ENCODE results near the gene DPYSL5. TPM values are rescaled to one million over a fixed set of nuclear protein-coding genes. Genes with fewer than 3 reads are reported as not detected.
A peak's percentile ranks its signal among the peaks of the same experiment; 100 is the strongest.

DPYSL5 gene
- total RNA-seq, 1 donor from 2014 or later = 313 TPM

DNA sequence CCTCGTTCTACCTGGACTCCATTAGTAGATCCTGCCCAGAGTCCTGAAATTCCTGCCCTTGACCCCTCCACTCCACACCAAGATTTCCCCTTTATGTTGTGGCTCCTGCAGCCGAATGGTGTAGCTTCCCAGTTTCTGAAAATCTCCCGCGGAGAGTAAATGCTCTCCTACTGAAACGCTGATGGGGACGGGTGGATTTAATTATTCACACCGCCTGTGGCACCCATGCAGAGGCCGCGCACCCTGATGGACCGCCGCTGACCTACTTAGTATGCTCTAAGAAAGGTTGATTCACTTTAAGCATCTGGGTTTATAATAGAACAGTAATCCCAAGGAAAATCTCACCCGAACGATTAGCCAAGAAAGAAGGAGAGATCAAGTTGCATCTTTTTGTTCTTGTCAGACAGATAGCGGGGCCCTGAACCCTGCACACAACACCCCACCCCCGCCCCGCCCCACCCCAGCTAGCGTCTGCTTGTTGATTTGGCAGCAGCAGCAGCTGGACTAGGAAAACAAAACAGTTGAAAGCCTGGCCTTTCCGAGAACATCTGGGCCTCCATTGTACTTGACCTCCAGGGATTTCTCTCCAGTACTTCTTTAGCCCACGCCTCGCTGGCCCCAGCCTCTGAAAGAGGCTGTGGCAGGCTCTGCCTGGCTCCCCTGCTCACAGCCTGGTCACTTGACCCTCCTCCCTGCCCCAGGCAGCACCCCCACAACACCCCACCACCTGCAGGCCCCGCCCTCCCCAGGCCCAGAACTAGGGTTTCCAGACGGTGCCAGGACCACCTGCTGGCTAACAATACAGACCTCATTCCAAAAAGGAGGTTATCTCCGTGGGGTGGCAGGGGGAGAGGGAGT is 53.6 kb downstream of the DPYSL5 start:
- Mint-ChIP-seq H3K36me3 (ENCODE audit: unreplicated experiment) (peaks cover 14% of the 10 kb centered on the region), H3K9me3 (ENCODE audit: unreplicated experiment) (peaks cover 18% of the 10 kb centered on the region), H3K27ac (ENCODE audit: unreplicated experiment) (peak overlapping the region; percentile 99), H3K4me3 (ENCODE audit: unreplicated experiment) (peak overlapping the region; percentile 84), H3K4me1 (ENCODE audit: low read depth, unreplicated experiment) (peaks cover 46% of the 10 kb centered on the region), H3K27me3 (ENCODE audit: unreplicated experiment) (peaks cover 8% of the 10 kb centered on the region)
- TF ChIP-seq, protein P1, sequence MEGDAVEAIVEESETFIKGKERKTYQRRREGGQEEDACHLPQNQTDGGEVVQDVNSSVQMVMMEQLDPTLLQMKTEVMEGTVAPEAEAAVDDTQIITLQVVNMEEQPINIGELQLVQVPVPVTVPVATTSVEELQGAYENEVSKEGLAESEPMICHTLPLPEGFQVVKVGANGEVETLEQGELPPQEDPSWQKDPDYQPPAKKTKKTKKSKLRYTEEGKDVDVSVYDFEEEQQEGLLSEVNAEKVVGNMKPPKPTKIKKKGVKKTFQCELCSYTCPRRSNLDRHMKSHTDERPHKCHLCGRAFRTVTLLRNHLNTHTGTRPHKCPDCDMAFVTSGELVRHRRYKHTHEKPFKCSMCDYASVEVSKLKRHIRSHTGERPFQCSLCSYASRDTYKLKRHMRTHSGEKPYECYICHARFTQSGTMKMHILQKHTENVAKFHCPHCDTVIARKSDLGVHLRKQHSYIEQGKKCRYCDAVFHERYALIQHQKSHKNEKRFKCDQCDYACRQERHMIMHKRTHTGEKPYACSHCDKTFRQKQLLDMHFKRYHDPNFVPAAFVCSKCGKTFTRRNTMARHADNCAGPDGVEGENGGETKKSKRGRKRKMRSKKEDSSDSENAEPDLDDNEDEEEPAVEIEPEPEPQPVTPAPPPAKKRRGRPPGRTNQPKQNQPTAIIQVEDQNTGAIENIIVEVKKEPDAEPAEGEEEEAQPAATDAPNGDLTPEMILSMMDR (IDR thresholded peaks at IDR 0.05; ENCODE audit: partially characterized antibody, unreplicated experiment) = no peak
- peak; percentile 64 for DNase-seq

DNA sequence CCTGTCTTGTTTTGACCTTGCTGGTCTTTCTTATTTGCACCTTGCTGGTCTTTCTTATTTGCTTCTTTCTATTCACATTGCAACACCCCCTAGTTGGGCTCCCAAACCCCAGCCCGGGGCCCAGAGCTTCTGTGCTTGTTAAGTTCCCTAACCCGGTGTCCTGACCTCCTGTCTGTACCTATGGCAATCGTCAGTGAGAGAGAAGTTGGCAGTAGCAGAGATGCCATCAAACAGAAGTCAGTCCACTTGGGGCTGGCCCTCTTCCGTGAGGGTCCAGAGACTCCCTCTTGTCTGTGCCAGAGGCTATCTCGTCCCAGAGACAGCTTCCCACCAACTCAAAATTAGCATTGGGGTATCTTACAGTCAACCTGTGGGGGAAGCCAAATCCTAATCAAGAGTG is 55.7 kb downstream of the DPYSL5 start:
- Mint-ChIP-seq H3K27me3 (ENCODE audit: unreplicated experiment) (peaks cover 8% of the 10 kb centered on the region), H3K4me3 (ENCODE audit: unreplicated experiment) (no peak overlapping the region), H3K9me3 (ENCODE audit: unreplicated experiment) (peaks cover 16% of the 10 kb centered on the region), H3K27ac (ENCODE audit: unreplicated experiment) (no peak overlapping the region), H3K4me1 (ENCODE audit: low read depth, unreplicated experiment) (peaks cover 35% of the 10 kb centered on the region), H3K36me3 (ENCODE audit: unreplicated experiment) (peaks cover 18% of the 10 kb centered on the region)
- DNase-seq = no peak
- TF ChIP-seq, protein P1 (IDR thresholded peaks at IDR 0.05; ENCODE audit: partially characterized antibody, unreplicated experiment) = no peak

DNA sequence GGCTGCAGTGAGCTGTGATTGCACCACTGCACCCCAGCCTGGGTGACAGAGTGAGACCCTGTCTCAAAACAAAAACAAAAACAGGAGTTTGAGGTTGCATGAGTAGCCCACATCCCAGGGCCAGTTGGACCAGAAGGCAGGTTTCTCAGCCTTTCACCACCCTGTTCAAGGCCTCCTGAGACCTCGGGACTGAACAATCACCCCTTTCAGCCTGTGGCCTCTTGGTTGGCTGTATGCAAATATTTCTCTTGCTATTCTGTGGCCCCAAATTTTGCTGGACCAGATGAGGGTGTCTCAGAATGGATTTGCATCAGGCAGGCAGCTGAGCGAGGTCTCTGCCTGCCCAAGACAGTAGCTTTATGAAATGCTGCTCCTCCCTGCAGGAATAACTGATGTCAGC is 56.9 kb downstream of the DPYSL5 start:
- H3K4me3 Mint-ChIP-seq (ENCODE audit: unreplicated experiment) = no peak overlapping the region
- H3K9me3 Mint-ChIP-seq (ENCODE audit: unreplicated experiment) = peaks cover 16% of the 10 kb centered on the region
- H3K4me1 Mint-ChIP-seq (ENCODE audit: low read depth, unreplicated experiment) = peaks cover 29% of the 10 kb centered on the region
- DNase-seq = no peak
- TF ChIP-seq, protein P1 (IDR thresholded peaks at IDR 0.05; ENCODE audit: partially characterized antibody, unreplicated experiment) = no peak
- peaks cover 8% of the 10 kb centered on the region for H3K27me3 Mint-ChIP-seq (ENCODE audit: unreplicated experiment)
- peaks cover 22% of the 10 kb centered on the region for H3K36me3 Mint-ChIP-seq (ENCODE audit: unreplicated experiment)
- no peak overlapping the region for H3K27ac Mint-ChIP-seq (ENCODE audit: unreplicated experiment)

DNA sequence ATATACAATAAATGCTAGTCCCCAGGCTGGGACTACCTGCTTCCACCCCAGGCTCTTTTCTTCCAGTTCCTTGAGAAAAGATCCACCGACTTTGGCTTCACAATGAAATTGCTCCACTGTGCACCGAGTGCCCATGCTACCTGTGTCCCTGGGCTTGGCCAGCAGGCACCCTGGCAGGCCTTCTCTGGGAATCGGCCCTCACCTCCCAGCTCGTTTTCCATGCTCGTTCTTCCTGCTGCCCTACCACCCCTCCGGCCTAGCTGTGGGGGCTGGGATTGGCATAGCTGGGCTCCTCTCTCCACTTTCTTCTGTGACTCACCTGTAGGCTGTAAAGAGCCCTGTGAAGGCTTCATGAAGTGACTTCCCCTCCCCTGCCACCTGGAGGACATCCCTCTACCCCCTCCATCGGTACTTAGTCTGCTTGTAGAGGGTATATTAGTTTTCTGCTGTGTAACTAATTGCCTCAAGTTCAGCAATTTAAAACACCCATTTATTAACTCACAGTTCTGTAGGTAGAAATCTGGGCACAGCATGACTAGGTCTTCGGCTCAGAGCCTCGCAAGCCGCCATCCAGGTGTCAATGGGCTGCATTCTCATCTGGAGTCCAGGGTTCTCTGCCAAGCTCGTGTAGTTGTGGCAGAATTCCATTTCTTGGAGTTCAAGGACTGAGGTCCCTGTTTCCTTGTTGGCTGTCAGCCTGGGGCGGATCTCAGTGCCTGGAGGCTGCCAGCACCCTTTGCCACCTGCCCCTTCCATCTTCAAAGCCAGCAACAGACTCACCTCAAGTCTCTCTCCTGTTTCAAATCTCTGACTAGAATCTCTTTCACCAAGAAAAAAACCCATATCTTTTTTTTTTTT is 57.6 kb downstream of the DPYSL5 start:
- Mint-ChIP-seq H3K4me1 (ENCODE audit: low read depth, unreplicated experiment) (peaks cover 22% of the 10 kb centered on the region), H3K27ac (ENCODE audit: unreplicated experiment) (no peak overlapping the region), H3K9me3 (ENCODE audit: unreplicated experiment) (peaks cover 15% of the 10 kb centered on the region), H3K4me3 (ENCODE audit: unreplicated experiment) (no peak overlapping the region), H3K27me3 (ENCODE audit: unreplicated experiment) (peaks cover 6% of the 10 kb centered on the region), H3K36me3 (ENCODE audit: unreplicated experiment) (peaks cover 23% of the 10 kb centered on the region)
- no peak for DNase-seq
- TF ChIP-seq, protein P1 (IDR thresholded peaks at IDR 0.05; ENCODE audit: partially characterized antibody, unreplicated experiment) = no peak
